ENCODE results near the gene GLMP.

GLMP gene

DNA sequence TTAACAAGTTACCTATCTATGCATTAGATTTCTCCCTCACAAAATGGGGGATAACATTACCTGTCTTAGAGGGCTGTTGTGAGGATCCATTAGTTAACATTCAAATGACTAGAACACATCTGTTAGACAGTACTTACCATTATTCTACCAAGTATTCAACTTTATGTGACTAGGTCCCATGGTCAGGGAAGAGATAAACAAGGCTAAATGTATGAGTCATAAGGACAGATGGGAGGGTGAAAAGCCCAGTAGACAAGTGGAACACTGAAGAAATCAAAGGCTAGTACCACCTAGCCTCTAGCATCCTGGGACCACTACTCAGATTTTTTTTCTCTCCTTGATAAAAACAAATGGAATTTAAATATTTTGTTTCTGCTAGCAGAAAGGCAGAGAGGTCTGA is 12.6 kb upstream of the GLMP start:
- no peak overlapping the region for H3K4me3 ChIP-seq (ENCODE audit: low read depth, low read length)
- TF ChIP-seq, protein P1, sequence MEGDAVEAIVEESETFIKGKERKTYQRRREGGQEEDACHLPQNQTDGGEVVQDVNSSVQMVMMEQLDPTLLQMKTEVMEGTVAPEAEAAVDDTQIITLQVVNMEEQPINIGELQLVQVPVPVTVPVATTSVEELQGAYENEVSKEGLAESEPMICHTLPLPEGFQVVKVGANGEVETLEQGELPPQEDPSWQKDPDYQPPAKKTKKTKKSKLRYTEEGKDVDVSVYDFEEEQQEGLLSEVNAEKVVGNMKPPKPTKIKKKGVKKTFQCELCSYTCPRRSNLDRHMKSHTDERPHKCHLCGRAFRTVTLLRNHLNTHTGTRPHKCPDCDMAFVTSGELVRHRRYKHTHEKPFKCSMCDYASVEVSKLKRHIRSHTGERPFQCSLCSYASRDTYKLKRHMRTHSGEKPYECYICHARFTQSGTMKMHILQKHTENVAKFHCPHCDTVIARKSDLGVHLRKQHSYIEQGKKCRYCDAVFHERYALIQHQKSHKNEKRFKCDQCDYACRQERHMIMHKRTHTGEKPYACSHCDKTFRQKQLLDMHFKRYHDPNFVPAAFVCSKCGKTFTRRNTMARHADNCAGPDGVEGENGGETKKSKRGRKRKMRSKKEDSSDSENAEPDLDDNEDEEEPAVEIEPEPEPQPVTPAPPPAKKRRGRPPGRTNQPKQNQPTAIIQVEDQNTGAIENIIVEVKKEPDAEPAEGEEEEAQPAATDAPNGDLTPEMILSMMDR (IDR thresholded peaks at IDR 0.05; ENCODE audit: control insufficient read depth, extremely low read depth, insufficient read depth), result no peak
- DNase-seq (ENCODE audit: low read depth), result no peak

DNA sequence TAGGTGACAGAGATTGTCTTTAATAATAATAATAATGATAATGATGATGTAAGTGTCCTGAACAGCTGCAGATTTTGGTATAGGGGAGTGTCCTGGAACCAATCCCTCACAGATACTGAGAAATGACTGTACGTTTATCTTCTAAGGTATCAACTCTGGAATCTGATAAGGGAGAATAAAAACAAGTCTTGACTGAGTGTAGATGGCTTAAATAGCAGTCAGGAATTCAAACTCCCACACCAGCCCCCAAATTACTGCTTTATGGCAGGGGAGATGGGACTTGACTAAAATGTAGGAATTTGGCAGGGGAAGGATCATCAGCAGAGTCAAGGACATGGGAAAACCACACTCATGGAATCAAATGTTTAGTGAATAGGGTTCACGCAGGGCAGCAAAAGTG is 9.7 kb upstream of the GLMP start:
- TF ChIP-seq, protein P1 (IDR thresholded peaks at IDR 0.05; ENCODE audit: control insufficient read depth, extremely low read depth, insufficient read depth), result no peak
- no peak overlapping the region for H3K4me3 ChIP-seq (ENCODE audit: low read depth, low read length)
- DNase-seq (ENCODE audit: low read depth), result no peak

DNA sequence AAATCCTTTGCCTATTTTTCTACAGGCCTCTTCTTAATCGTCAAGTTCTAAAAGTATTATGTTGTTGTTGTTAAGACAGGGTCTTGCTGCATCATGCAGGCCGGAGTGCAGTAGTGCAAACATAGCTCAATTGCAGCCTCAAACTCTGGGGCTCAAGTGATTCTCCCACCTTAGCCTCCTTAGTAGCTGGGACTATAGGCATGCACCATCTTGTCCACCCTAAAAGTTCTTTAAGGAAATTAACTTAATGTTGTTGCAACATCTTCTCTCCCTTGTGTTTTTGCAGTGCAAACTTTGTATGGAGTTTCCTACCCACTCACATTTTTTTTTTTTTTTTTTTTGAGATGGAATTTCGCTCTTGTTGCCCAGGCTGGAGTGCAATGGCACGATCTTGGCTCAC is 7.8 kb upstream of the GLMP start:
- no peak overlapping the region for H3K4me3 ChIP-seq (ENCODE audit: low read depth, low read length)
- TF ChIP-seq, protein P1 (IDR thresholded peaks at IDR 0.05; ENCODE audit: control insufficient read depth, extremely low read depth, insufficient read depth), result no peak
- DNase-seq (ENCODE audit: low read depth), result no peak

DNA sequence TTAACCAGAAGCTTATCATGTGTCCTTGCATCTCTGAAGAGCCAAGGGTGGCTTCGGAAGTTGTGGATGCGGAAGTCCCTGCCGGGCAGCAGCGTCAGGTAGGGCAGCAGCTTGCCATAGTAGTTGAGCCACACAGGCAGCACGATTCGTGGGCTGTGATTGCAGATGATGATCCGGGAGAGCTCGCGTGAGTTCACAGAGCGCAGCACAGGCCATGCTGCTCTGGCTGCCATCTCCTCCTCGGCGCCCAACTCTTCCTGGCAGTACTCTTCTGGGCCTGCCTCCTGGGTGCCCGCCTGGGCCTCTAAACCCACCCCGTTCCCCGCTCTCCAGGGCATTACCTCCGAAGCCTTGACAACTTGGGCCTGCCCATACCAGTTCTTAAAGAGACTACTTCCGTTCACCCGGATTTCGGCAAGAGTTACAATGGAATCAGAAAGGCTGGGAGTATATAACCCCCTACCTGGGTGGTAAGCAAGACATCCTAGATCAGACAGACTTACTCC is 3.4 kb upstream of the GLMP start, which contains the start of gene VHLL:
VHLL (minus strand) TSS at position 456 of the 506 bp plus-strand sequence; CDS start at position 338, 118 bp downstream.
- TF ChIP-seq, protein P1 (IDR thresholded peaks at IDR 0.05; ENCODE audit: control insufficient read depth, extremely low read depth, insufficient read depth), result no peak
- H3K4me3 ChIP-seq (ENCODE audit: low read depth, low read length), result no peak within 1 kb of the TSS
- DNase-seq (ENCODE audit: low read depth), result no peak

DNA sequence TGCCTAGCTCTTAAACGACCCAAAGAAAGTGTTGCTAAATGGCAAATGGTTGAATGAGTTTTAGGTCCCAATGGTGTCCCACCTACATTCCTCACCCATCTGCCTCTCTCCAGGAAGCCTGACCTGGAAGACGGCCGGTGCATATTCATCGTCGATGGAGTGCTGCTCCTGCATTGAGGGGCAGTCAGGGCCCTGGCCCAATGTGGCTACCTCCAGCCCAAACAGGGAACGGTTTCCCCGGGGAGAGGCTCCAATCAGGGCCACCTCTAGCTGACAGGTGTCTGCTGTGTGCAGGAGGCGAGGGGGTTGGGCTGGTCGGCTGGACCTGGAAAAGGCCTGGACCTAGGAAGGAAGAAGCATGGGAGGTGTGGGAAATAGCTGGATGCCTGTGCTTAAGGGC is 1.6 kb downstream of the GLMP start:
- TF ChIP-seq, protein P1 (IDR thresholded peaks at IDR 0.05; ENCODE audit: control insufficient read depth, extremely low read depth, insufficient read depth), result no peak
- no peak overlapping the region for H3K4me3 ChIP-seq (ENCODE audit: low read depth, low read length)
- DNase-seq (ENCODE audit: low read depth), result no peak

DNA sequence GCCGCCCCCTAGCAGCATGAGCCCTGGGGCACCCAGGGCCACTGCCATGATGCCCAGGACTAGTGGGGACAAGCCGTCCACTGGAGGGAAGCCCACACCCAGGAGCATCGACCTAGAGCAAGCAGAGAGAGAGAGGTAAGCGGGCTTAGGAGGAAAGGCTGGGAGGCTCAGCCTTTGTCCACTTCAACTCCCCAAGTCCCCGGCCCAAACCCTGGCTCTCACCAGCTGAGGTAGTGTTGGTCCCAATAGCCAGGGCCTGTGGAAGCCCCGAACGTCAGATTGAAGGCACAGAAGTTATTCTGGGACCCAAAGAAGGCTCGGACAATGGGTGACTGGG is 2.4 kb downstream of the GLMP start:
- DNase-seq (ENCODE audit: low read depth), result no peak
- TF ChIP-seq, protein P1 (IDR thresholded peaks at IDR 0.05; ENCODE audit: control insufficient read depth, extremely low read depth, insufficient read depth), result no peak
- no peak overlapping the region for H3K4me3 ChIP-seq (ENCODE audit: low read depth, low read length)
